Central memory CD8-positive, alpha-beta T cell (primary cell): ENCODE measurements around the gene TMEM51.

ENCODE experiments used
- ATAC-seq: fragments of 150-1000 bp; cut with Tn5 transposase; replicated peaks from 2 replicates; pipeline ENCODE4 v1.10.0; 2022; ENCODE audit warnings: mild to moderate bottlenecking, moderate FRiP score, moderate number of reproducible peaks; ENCODE audit not compliant: poor library complexity, severe bottlenecking; ENCODE audit errors: extremely low read depth
- DNase-seq, 2 donors: peaks; one replicate each; pipeline ENCODE4 v3.0.0; 2021; ENCODE audit warnings: low spot score in 2 of 2
- H3K27ac Mint-ChIP-seq: one replicate; pipeline ENCODE4 v1.8.0; 2022; ENCODE audit warnings: low read depth, mild to moderate bottlenecking, moderate library complexity, mixed read lengths
- H3K27me3 Mint-ChIP-seq: one replicate; pipeline ENCODE4 v1.8.0; 2022; ENCODE audit warnings: mixed read lengths
- H3K36me3 Mint-ChIP-seq: one replicate; pipeline ENCODE4 v1.8.0; 2022; ENCODE audit warnings: mild to moderate bottlenecking, moderate library complexity, mixed read lengths; ENCODE audit not compliant: insufficient read depth
- H3K4me1 Mint-ChIP-seq: one replicate; pipeline ENCODE4 v1.8.0; 2022; ENCODE audit warnings: mixed read lengths
- H3K4me3 Mint-ChIP-seq: one replicate; pipeline ENCODE4 v1.8.0; 2022; ENCODE audit warnings: mild to moderate bottlenecking, moderate library complexity, mixed read lengths
- H3K9me3 Mint-ChIP-seq: one replicate; pipeline ENCODE4 v1.8.0; 2022; ENCODE audit warnings: mixed read lengths

The TMEM51 gene

DNA sequence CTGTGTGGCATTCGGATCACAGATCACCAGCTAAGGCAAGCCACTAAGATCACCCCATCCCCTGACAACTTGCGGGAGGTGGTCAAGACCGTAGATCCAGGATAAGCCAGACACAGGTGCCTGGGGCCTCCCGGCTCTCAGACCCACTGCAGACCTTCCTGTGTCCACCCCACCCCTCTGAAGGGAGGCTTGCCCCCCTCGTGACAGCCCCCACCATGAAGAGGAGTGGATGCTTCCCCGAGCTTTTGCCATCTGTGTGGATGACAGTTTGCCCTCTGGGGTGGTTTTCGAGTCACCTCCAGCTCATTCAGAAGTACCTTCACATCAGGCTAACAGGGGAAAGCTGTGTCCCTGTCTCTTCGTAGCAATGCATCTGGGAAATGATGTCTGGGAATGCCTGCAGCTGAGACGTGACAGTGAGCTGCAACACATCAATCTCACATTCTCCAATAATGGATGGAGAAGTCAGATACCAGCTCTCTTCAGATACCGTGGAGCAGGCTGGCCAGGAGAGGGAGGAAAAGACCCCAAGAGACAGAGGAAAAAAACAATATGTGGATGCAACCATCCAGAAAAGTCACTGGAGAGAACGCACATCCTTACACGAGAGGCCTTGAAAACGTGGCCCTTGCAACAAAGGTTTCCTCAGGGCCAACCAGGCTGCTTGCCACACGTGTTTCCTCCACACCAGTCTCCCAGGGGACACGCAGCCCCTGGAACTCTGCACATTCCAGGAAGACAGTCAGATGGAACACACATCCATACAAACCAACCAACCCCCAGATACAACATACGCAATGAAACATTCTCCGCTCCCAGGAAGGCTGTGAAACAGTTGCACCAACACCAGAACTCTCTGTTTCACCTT, 73.1 kb downstream of the TMEM51 start:
- H3K36me3 Mint-ChIP-seq, result no peaks in the 10 kb centered on the region
- H3K9me3 Mint-ChIP-seq, result no peaks in the 10 kb centered on the region
- H3K4me1 Mint-ChIP-seq, result no peaks in the 10 kb centered on the region
- DNase-seq (no peak), ATAC-seq (no peak)
- no peak overlapping the region for H3K4me3 Mint-ChIP-seq
- no peak overlapping the region for H3K27ac Mint-ChIP-seq
- H3K27me3 Mint-ChIP-seq, result no peaks in the 10 kb centered on the region

DNA sequence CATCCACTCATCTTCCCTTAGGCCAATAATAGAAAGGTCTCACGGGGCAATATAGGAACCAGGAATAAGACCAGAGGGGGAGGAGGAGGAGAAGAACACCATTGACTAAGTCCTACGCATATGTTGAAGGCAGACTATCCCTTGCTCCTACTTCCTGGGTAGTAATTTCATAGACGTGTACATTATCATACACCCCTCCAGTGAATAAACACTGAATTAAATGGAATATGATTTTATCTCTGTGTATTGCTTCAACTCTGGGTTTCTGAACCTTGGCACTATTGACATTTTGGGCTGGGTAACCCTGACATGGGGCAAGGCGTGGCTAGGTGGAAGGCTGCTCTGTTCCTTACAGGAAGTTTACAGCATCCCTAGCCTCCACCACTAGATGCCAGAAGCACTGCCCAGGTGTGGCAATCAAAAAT, 76.2 kb downstream of the TMEM51 start:
- no peaks in the 10 kb centered on the region for H3K9me3 Mint-ChIP-seq
- no peaks in the 10 kb centered on the region for H3K27me3 Mint-ChIP-seq
- no peak overlapping the region for H3K4me3 Mint-ChIP-seq
- H3K36me3 Mint-ChIP-seq, result no peaks in the 10 kb centered on the region
- H3K27ac Mint-ChIP-seq, result no peak overlapping the region
- no peak for ATAC-seq
- DNase-seq, result no peak
- H3K4me1 Mint-ChIP-seq, result no peaks in the 10 kb centered on the region

DNA sequence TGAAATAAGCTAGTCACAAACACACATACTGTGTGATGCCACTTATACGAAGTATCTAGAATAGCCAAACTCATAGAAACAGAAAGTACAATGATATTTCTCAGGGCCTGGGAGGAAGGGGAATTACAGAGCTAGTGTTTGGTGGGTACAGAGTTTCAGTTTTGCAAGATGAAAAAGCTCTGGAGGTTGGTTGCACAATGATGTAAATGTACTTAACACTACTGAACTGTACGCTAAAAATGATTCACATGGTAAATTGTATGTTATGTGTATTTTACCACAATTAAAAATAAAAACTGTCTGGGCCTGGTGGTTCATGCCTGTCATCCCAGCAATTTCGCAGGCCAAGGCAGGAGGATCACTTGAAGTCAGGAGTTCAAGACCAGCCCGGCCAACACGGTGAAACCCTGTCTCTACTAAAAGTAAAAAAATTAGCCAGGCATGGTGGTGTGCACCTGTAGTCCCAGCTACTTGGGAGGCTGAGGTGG, 78.2 kb downstream of the TMEM51 start:
- H3K4me1 Mint-ChIP-seq, result no peaks in the 10 kb centered on the region

DNA sequence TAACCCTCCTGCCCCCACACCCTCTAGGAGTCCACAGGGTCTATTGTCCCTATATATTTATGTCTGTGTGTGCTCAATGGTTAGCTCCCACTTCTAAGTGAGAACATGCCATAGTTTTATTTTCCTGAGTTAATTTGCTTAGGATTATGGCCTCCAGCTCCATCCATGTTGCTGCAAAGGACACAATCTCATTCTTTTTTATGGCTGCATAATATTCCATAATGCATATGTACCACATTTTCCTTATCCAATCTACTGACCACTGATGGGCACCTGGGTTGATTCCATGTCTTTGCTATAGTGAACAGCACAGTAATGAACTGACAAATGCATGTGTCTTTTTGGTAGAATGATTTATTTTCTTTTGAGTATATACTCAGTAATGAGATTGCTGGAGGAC, 80.1 kb downstream of the TMEM51 start:
- H3K27ac Mint-ChIP-seq, result no peak overlapping the region
- H3K4me1 Mint-ChIP-seq, result no peaks in the 10 kb centered on the region
- no peaks in the 10 kb centered on the region for H3K9me3 Mint-ChIP-seq
- H3K4me3 Mint-ChIP-seq, result no peak overlapping the region
- ATAC-seq (no peak), DNase-seq (no peak)
- no peaks in the 10 kb centered on the region for H3K36me3 Mint-ChIP-seq
- H3K27me3 Mint-ChIP-seq, result peaks cover 11% of the 10 kb centered on the region

More for the DNA sequence above, 78.2 kb downstream of the TMEM51 start:
- Mint-ChIP-seq H3K27ac (no peak overlapping the region), H3K36me3 (no peaks in the 10 kb centered on the region), H3K4me3 (no peak overlapping the region), H3K9me3 (no peaks in the 10 kb centered on the region), H3K27me3 (no peaks in the 10 kb centered on the region)
- no peak for DNase-seq
- ATAC-seq, result no peak

DNA sequence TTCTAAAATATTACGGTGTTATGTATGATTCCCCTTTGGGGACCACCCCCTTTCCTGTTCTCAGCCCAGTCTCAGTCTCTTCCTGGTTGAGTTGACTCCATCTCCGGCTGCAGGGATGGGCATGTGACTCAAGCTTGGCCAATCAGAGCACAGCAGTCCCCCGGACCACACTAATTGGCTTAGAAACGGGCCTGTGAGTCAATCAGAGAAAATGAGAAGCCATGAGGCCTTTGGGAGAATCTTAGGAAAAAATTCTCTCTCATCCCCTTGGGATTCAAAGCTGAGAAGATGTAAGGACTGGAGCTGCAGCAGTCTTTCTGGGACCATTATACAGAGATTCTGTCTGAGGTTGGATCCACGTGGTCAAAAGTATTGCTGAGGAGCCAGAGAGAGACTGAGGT, 82.8 kb downstream of the TMEM51 start:
- no peak overlapping the region for H3K27ac Mint-ChIP-seq
- peaks cover 1% of the 10 kb centered on the region for H3K36me3 Mint-ChIP-seq
- H3K4me1 Mint-ChIP-seq, result no peaks in the 10 kb centered on the region
- DNase-seq, result no peak
- H3K4me3 Mint-ChIP-seq, result no peak overlapping the region
- H3K9me3 Mint-ChIP-seq, result no peaks in the 10 kb centered on the region
- H3K27me3 Mint-ChIP-seq, result peaks cover 18% of the 10 kb centered on the region
- ATAC-seq, result no peak

DNA sequence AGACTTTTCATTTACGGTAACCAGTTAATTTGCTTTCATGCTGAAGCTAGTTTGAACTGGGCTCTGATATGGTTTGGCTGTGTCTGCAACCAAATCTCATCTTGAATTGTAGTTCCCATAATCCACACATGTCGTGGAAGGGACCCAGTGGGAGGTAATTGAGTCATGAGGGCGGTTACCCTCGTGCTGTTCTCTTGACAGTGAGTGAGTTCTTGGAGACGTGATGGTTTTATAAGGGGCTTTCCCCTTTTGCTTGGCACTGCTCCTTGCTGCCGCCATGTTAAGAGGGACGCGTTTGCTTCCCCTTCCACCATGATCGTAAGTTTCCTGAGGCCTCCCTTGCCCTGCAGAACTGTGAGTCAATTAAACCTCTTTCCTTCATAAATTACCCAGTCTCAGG, 83.2 kb downstream of the TMEM51 start:
- Mint-ChIP-seq H3K9me3 (no peaks in the 10 kb centered on the region), H3K4me3 (no peak overlapping the region), H3K27ac (no peak overlapping the region), H3K4me1 (no peaks in the 10 kb centered on the region), H3K36me3 (peaks cover 3% of the 10 kb centered on the region), H3K27me3 (peaks cover 19% of the 10 kb centered on the region)
- no peak for ATAC-seq
- no peak for DNase-seq

DNA sequence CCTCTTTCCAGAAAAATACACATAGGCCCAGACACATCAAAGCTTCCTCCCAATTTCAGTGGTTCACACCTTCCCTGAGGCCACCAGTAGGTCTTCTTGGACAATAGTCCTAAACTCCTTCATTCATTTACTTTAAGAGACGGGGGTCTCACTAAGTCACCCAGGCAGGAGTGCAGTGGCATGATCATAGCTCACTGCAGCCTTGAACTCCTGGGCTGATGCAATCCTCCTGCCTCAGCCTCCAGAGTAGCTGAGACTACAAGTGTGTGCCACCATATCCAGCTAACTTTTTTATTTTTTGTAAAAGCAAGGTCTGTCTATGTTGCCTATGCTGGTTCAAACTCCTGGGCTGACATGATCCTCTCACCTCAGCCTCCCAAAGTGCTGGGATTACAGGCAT, 85.2 kb downstream of the TMEM51 start:
- ATAC-seq, result no peak
- DNase-seq, result no peak
- Mint-ChIP-seq H3K36me3 (peaks cover 3% of the 10 kb centered on the region), H3K4me1 (no peaks in the 10 kb centered on the region), H3K4me3 (no peak overlapping the region), H3K9me3 (no peaks in the 10 kb centered on the region), H3K27ac (no peak overlapping the region), H3K27me3 (peaks cover 19% of the 10 kb centered on the region)

DNA sequence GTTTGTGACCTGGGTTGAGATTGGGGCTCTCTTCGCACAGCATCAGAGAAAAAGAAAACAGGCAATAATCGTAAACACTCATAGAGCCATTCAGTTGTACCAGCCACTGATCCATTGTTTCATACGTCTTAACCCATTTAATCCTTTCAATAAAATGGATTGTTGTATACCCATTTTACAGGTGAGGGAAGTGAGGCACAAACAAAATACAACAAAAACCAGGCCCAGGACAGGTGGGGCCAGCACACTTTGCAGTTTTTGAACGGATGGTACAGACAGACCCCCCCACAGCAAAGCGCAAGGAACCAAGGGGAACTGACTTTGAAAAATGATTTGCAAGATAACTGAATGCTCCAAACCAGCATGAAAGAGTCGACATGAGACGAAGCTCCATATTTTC, 89.2 kb downstream of the TMEM51 start:
- no peaks in the 10 kb centered on the region for H3K9me3 Mint-ChIP-seq
- H3K27me3 Mint-ChIP-seq, result peaks cover 28% of the 10 kb centered on the region

DNA sequence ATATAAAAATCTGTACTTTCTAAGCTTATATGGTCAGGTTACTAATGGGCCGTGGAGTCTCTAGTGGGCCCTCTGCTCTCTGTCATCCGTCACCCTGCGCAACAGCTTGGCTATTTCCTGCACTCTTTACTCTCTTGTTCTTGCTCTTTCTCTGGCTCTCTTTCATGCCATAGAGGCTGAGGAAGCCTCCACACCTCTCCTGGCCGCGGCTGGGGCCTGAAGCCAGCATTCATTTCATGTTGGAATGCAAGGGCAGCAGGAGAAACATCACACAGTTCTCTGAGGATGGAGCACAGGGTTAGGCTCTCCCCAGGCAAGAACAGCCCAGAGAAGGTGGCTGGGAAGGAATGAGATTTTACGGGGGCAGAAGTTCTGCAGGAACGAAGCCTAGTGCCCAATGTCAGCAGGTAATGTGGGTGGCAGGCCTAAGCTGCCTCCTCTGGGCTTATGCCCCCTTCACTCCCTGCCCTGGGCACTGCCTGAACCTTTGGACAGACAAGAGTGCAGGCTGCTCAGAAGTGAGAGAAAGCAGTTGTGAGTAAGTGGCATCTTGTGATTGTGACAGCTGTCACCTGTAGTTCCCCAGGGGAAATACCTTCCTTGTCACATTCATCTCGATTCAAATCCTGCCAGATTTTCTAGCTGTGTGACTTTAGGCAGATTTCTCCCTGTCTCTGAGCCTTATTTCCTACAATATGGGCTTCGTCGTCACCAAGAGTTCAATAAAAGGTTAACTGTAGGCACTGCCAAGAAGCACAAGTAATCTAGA, 89.9 kb downstream of the TMEM51 start:
- H3K4me1 Mint-ChIP-seq, result peaks cover 25% of the 10 kb centered on the region
- no peaks in the 10 kb centered on the region for H3K9me3 Mint-ChIP-seq
- H3K4me3 Mint-ChIP-seq, result no peak overlapping the region
- no peak overlapping the region for H3K27ac Mint-ChIP-seq
- H3K36me3 Mint-ChIP-seq, result peaks cover 7% of the 10 kb centered on the region
- peaks cover 24% of the 10 kb centered on the region for H3K27me3 Mint-ChIP-seq
- DNase-seq (no peak), ATAC-seq (no peak)

More for the DNA sequence above, 89.2 kb downstream of the TMEM51 start:
- ATAC-seq (no peak), DNase-seq (no peak)
- Mint-ChIP-seq H3K4me3 (no peak overlapping the region), H3K4me1 (peaks cover 19% of the 10 kb centered on the region), H3K27ac (no peak overlapping the region), H3K36me3 (peaks cover 7% of the 10 kb centered on the region)

DNA sequence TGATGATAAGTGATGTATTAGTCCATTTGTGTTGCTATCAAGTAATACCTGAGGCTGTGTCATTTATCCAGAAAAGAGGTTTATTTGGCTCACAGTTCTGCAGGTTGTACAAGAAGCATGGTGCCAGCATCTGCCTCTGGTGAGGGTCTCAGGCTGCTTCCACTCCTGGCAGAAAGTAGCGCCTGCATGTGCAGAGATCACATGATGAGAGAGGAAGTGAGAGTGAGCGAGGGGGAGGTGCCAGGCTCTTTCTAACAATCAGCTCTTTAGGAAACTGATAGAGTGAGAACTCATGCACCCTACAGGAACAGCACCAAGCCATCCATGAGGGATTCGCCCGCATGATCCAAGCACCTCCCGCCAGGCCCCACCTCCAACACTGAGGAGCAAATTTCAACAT, 91.3 kb downstream of the TMEM51 start:
- Mint-ChIP-seq H3K9me3 (no peaks in the 10 kb centered on the region), H3K4me1 (peaks cover 36% of the 10 kb centered on the region), H3K36me3 (peaks cover 7% of the 10 kb centered on the region), H3K4me3 (no peak overlapping the region), H3K27me3 (peaks cover 24% of the 10 kb centered on the region), H3K27ac (no peak overlapping the region)
- ATAC-seq (no peak), DNase-seq (no peak)

DNA sequence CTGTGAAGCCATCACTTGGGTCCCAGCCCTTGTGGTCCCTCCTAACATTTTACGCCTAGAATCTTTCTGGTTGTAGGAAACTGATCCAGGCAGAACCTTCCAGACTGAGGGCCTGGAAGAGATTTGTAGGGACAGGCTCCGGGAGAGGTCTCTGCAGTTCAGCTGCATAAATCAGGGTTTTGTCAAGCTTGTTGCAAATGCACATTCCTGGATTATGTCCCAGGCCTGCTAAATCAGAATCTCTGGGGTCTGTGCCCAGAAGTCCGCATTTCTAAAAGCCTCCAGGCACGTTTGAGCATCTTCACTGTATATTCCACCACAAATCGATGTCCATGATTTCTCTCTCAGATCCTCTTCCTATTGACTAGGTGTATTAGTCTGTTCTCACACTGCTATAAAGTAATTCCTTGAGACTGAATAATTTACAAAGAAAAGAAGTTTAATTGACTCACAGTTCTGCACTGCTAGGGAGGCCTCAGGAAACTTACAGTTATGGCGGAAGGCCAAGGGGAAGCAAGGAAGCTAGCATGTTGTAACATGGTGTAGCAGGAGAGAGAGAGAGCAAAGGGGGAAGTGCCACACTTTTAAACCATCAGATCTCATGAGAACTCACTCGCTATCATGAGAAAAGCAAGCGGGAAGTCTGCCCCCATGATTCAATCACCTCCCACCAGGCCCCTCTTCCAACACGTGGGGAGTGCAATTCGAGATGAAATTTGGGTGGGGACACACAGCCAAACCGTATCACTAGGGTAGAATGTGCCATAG, 92.2 kb downstream of the TMEM51 start:
- DNase-seq (no peak), ATAC-seq (no peak)
- Mint-ChIP-seq H3K27ac (no peak overlapping the region), H3K27me3 (peaks cover 22% of the 10 kb centered on the region), H3K9me3 (no peaks in the 10 kb centered on the region), H3K4me1 (peaks cover 39% of the 10 kb centered on the region), H3K36me3 (peaks cover 7% of the 10 kb centered on the region), H3K4me3 (peak overlapping the region; percentile 46)

DNA sequence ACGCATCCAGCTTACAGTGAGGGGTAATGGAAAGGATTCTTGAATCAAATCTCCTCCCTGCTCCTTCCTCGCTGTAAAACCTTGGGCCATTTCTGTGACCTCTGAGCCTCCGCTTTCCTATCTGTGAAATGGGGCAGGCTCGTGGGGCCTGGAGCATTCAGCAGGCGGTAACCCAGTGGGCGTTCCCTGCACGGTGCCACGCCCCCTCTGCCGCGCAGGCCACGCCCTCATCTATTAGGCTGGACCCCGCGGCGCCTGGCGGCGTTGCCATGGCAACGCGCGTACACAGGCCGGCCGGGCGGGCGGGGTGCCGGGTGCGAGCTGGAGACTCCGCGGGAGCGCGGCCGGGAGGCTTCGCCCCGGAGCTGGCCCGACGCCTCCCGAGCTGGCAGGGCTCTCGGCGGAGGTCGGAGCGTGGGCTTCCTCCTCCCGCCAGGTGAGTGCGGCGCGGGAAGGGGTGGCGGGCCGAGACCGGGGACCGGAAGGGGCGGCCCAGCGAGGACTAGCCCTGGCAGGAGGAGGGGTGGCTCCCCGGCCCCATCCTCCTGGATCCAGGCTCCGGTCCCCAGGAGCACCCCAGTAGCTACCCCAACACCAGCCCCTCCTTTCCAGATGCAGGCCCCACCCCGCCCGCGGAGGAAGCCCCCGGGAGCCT, 93.5 kb downstream of the TMEM51 start, which contains the start of gene FHAD1:
Gene FHAD1, plus strand, starts transcription at position 264 of the 655 bp plus-strand sequence. CDS start 4,562 bp downstream, outside the sequence.
- H3K4me3 Mint-ChIP-seq, result peak within 1 kb of the TSS; percentile 80
- H3K27me3 Mint-ChIP-seq, result peaks cover 17% of the 10 kb centered on the region
- ATAC-seq (peak; percentile 13), DNase-seq (peak; percentile 37 to 45)
- peaks cover 4% of the 10 kb centered on the region for H3K36me3 Mint-ChIP-seq
- H3K4me1 Mint-ChIP-seq, result peaks cover 45% of the 10 kb centered on the region
- no peaks in the 10 kb centered on the region for H3K9me3 Mint-ChIP-seq
- H3K27ac Mint-ChIP-seq, result peak within 1 kb of the TSS; percentile 58
